GM20000 (cell line): ENCODE results near the gene ABLIM3.

Source experiments
- DNase-seq: peaks from one replicate; pipeline ENCODE4 v3.0.0; 2012; ENCODE audit warnings: low spot score
- CTCF ChIP-seq: IDR thresholded peaks from 2 replicates; pipeline ENCODE4 v1.5.1; 2012; ENCODE audit warnings: mild to moderate bottlenecking, control low read depth; ENCODE audit errors: extremely low read depth, missing control alignments

Gene ABLIM3

GRCh38 chr5:149168276-149168906 lies 27.1 kb downstream of the ABLIM3 start:
- no peak for DNase-seq

GRCh38 chr5:149170299-149170698 lies 29.0 kb downstream of the ABLIM3 start:
- no peak for DNase-seq

More at GRCh38 chr5:149168276-149168906, 27.1 kb downstream of the ABLIM3 start:
- TF ChIP-seq CTCF, result no peak

GRCh38 chr5:149172261-149172660 lies 31.0 kb downstream of the ABLIM3 start:
- no peak for DNase-seq
- TF ChIP-seq CTCF, result no peak

More at GRCh38 chr5:149170299-149170698, 29.0 kb downstream of the ABLIM3 start:
- no peak for TF ChIP-seq CTCF

- TF ChIP-seq CTCF, result no peak
- no peak for DNase-seq
Observed at GRCh38 chr5:149172709-149173505, 31.6 kb downstream of the ABLIM3 start.

- no peak for DNase-seq
- no peak for TF ChIP-seq CTCF
Observed at GRCh38 chr5:149174847-149175234, 33.5 kb downstream of the ABLIM3 start.

- no peak for TF ChIP-seq CTCF
- no peak for DNase-seq
Observed at GRCh38 chr5:149175346-149176105, 34.2 kb downstream of the ABLIM3 start.
